Measurements from ENCODE around the gene SUPT5H. TPM values are rescaled to one million over a fixed set of nuclear protein-coding genes. Genes with fewer than 3 reads are reported as not detected.

SUPT5H gene
- total RNA-seq, 1 donor from 2014 or later: 126 TPM

- TF ChIP-seq CTCF (conservative IDR thresholded peaks at IDR 0.05; ENCODE audit: low read depth, low read length): no peak
- no peak for DNase-seq (ENCODE audit: low read depth)
- no peak overlapping the region for H3K4me3 ChIP-seq (ENCODE audit: low read depth, low read length)
These were observed 26.4 kb upstream of the SUPT5H start for GRCh38 chr19:39419003-39419402.

DNA sequence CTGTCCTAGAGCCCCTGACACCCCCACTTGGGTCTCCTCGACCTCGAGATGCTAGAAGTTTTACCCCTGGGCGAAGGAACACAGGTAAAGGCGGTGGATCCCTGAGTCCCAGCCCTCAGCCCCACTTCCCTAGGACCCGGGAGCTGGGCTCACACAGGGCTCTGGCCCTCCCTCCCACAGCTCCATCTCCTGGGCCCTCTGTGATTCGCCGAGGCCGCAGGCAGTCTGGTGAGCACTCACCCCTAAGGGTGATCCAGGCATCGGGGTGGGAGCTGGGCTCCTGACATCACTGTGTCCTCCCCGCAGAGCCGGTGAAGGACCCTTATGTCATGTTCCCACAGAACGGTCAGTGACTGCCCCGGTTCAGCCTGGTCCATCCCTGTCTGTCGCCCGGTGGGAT is 24.6 kb upstream of the SUPT5H start:
- no peak for TF ChIP-seq CTCF (conservative IDR thresholded peaks at IDR 0.05; ENCODE audit: low read depth, low read length)
- H3K4me3 ChIP-seq (ENCODE audit: low read depth, low read length): no peak overlapping the region
- DNase-seq (ENCODE audit: low read depth): no peak

GRCh38 chr19:39422020-39422419 is 23.4 kb upstream of the SUPT5H start:
- DNase-seq (ENCODE audit: low read depth): no peak
- no peak overlapping the region for H3K4me3 ChIP-seq (ENCODE audit: low read depth, low read length)
- TF ChIP-seq CTCF (conservative IDR thresholded peaks at IDR 0.05; ENCODE audit: low read depth, low read length): no peak

DNA sequence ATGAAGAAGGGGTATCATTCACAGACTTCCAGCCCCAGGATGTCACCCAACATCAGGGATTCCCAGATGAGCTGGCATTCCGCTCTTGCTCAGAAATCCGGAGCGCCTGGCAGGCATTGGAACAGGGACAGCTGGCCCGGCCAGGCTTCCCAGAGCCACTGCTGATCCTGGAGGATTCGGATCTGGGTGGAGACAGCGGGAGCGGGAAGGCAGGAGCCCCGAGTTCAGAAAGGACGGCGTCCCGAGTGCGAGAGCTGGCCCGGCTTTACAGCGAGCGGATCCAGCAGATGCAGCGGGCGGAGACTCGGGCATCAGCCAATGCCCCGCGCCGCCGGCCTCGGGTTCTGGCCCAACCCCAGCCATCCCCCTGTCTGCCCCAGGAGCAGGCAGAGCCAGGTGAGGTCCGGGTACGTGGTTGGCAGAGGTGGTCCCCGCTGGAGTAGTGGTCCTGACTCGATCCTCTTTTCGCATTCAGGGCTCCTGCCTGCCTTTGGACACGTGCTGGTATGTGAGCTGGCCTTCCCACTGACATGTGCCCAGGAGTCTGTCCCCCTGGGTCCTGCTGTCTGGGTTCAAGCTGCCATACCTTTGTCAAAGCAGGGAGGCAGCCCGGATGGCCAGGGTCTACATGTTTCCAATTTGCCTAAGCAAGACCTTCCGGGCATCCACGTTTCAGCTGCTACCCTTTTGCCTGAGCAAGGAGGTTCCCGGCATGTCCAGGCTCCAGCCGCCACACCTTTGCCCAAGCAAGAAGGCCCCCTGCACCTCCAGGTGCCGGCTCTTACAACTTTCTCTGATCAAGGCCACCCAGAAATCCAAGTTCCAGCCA is 21.9 kb upstream of the SUPT5H start:
- TF ChIP-seq CTCF (conservative IDR thresholded peaks at IDR 0.05; ENCODE audit: low read depth, low read length): no peak
- no peak for DNase-seq (ENCODE audit: low read depth)
- no peak overlapping the region for H3K4me3 ChIP-seq (ENCODE audit: low read depth, low read length)

DNA sequence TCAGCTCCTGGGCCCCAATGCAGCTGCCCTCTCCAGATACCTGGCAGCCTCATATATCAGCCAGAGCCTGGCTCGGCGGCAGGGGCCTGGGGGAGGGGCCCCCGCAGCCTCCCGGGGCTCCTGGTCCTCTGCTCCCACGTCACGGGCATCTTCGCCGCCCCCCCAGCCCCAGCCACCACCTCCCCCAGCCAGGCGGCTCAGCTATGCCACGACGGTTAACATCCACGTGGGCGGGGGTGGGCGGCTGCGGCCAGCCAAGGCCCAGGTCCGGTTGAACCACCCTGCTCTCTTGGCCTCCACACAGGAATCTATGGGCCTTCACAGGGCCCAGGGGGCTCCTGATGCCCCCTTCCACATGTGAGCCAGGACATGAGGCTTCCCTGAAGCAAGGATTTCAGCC is 20.4 kb upstream of the SUPT5H start:
- DNase-seq (ENCODE audit: low read depth): no peak
- TF ChIP-seq CTCF (conservative IDR thresholded peaks at IDR 0.05; ENCODE audit: low read depth, low read length): no peak
- H3K4me3 ChIP-seq (ENCODE audit: low read depth, low read length): no peak overlapping the region

- H3K4me3 ChIP-seq (ENCODE audit: low read depth, low read length): no peak overlapping the region
- TF ChIP-seq CTCF (conservative IDR thresholded peaks at IDR 0.05; ENCODE audit: low read depth, low read length): no peak
- DNase-seq (ENCODE audit: low read depth): no peak
These were observed 19.6 kb upstream of the SUPT5H start for GRCh38 chr19:39425744-39426143.

- TF ChIP-seq CTCF (conservative IDR thresholded peaks at IDR 0.05; ENCODE audit: low read depth, low read length): no peak
- no peak overlapping the region for H3K4me3 ChIP-seq (ENCODE audit: low read depth, low read length)
- no peak for DNase-seq (ENCODE audit: low read depth)
These were observed 19.2 kb upstream of the SUPT5H start for GRCh38 chr19:39426170-39426569.
